ENCODE measurements around the gene AAK1.

DNA sequence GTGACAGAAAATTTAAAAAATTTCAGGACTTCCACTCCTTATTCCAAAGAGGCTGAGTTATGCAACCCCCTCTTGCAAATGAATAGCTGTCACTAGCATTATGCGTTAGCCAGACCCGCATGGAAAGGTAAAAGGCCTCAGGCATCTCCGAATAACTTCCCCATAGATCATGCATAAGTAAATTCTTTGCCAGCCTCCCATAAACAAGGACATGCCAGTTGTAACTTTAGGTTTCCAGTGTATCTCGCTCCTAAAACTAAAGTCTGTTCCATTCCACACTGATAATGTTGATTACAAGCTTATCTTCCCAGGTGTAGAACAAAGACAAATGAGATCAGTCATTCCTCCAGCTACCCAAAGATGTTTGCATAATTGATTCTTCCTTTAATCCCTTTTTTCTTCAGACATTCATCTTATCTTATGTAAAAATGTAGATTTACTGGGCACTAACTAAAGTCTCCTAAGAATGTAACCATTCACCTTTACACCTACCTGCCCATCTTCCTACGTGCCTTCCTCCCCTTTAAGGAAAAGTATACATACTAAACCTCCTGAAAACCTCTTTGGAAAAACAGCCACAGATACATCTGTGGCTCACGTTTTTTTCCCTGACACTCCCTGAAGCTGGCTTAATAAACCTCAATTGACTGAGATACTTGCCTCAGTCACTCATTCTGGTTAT is 192.7 kb downstream of the AAK1 start:
- TF ChIP-seq POLR2A (IDR thresholded peaks at IDR 0.05): no peak
- TF ChIP-seq, protein P1, sequence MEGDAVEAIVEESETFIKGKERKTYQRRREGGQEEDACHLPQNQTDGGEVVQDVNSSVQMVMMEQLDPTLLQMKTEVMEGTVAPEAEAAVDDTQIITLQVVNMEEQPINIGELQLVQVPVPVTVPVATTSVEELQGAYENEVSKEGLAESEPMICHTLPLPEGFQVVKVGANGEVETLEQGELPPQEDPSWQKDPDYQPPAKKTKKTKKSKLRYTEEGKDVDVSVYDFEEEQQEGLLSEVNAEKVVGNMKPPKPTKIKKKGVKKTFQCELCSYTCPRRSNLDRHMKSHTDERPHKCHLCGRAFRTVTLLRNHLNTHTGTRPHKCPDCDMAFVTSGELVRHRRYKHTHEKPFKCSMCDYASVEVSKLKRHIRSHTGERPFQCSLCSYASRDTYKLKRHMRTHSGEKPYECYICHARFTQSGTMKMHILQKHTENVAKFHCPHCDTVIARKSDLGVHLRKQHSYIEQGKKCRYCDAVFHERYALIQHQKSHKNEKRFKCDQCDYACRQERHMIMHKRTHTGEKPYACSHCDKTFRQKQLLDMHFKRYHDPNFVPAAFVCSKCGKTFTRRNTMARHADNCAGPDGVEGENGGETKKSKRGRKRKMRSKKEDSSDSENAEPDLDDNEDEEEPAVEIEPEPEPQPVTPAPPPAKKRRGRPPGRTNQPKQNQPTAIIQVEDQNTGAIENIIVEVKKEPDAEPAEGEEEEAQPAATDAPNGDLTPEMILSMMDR (IDR thresholded peaks at IDR 0.05): no peak

All from prostate gland (tissue), 2 donors.